Measurements from ENCODE around the gene AMELY.
A peak's percentile ranks its signal among the peaks of the same experiment; 100 is the strongest.
"Not testable (repeated sequence)": the region's sequence is repeated elsewhere in the genome, so short reads cannot be mapped to it uniquely, and the experiment has no call there.

Gene AMELY, protein sequence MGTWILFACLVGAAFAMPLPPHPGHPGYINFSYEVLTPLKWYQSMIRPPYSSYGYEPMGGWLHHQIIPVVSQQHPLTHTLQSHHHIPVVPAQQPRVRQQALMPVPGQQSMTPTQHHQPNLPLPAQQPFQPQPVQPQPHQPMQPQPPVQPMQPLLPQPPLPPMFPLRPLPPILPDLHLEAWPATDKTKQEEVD

GRCh38 chrY:6911253-6911881 lies at the start of gene AMELY:
TSS of gene AMELY (minus strand) at chrY:6911752. CDS start at chrY:6872608, 39,144 bp downstream.
- in situ Hi-C loops (cut with MboI; ENCODE audit: low pct_unique_long_range_greater_than_20kb, low sequenced_read_pairs): no loop called here
- DNase-seq: peak; percentile 56

DNA sequence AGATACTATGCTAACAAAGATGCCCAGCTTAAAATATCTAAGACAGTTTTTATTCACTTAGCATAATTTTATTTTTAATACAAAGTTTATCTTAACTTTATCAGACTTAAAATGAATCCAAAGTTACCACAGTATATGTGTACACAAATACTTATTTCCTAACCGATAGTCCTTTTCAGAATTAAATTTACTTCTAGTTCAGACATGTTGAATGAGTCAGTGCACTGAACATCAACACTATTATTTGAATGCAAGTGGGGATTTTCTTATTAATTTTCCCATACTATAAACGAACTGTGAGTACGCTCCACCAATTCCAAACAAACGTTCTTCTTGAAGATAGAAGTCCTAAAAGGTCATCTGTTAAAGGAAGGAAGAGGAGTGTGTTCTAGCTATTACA lies 38.4 kb upstream of the AMELY start:
- in situ Hi-C loops (cut with MboI; ENCODE audit: low pct_unique_long_range_greater_than_20kb, low sequenced_read_pairs): no loop called here
- no peak for DNase-seq

DNA sequence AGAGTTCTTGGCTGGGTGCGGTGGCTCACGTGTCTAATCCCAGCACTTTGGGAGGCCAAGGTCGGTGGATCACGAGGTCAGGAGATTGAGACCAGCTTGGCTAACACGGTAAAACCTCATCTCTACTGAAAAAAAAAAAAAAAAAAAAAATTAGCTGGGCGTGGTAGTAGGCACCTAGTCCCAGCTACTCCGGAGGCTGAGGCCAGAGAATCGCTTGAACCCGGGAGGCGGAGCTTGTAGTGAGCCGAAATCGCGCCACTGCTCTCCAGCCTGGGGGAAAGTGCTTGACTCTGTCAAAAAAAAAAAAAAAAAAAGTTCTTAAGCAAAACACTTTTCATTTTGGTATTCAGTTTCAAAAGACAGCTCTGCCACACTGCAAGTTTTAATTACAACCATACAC lies 36.8 kb upstream of the AMELY start:
- in situ Hi-C loops (cut with MboI; ENCODE audit: low pct_unique_long_range_greater_than_20kb, low sequenced_read_pairs): no loop called here
- DNase-seq: no peak

- peak; percentile 23 for DNase-seq
- in situ Hi-C loops (cut with MboI; ENCODE audit: low pct_unique_long_range_greater_than_20kb, low sequenced_read_pairs): no loop called here
Observed at GRCh38 chrY:6947695-6948094, 36.1 kb upstream of the AMELY start.

GRCh38 chrY:6935497-6935896 lies 23.9 kb upstream of the AMELY start:
- in situ Hi-C loops (cut with MboI; ENCODE audit: low pct_unique_long_range_greater_than_20kb, low sequenced_read_pairs): no loop called here
- no peak for DNase-seq

GRCh38 chrY:6931779-6932396 lies 20.3 kb upstream of the AMELY start:
- no peak for DNase-seq
- in situ Hi-C loops (cut with MboI; ENCODE audit: low pct_unique_long_range_greater_than_20kb, low sequenced_read_pairs): no loop called here

GRCh38 chrY:6929237-6929636 lies 17.7 kb upstream of the AMELY start:
- DNase-seq: no peak
- in situ Hi-C loops (cut with MboI; ENCODE audit: low pct_unique_long_range_greater_than_20kb, low sequenced_read_pairs): no loop called here

GRCh38 chrY:6928265-6928664 lies 16.7 kb upstream of the AMELY start:
- in situ Hi-C loops (cut with MboI; ENCODE audit: low pct_unique_long_range_greater_than_20kb, low sequenced_read_pairs): no loop called here
- DNase-seq: no peak

GRCh38 chrY:6921061-6921460 lies 9.5 kb upstream of the AMELY start:
- in situ Hi-C loops (cut with MboI; ENCODE audit: low pct_unique_long_range_greater_than_20kb, low sequenced_read_pairs): no loop called here
- no peak for DNase-seq

GRCh38 chrY:6913362-6913761 lies 1.8 kb upstream of the AMELY start:
- no peak for DNase-seq
- in situ Hi-C loops (cut with MboI; ENCODE audit: low pct_unique_long_range_greater_than_20kb, low sequenced_read_pairs): no loop called here

- DNase-seq: peak; percentile 89
- in situ Hi-C loops (cut with MboI; ENCODE audit: low pct_unique_long_range_greater_than_20kb, low sequenced_read_pairs): no loop called here
Observed at GRCh38 chrY:6910372-6911252, 940 bp downstream of the AMELY start, which contains the start of gene TBL1Y. TSS of gene TBL1Y (plus strand) at chrY:6910697. CDS start at chrY:7025085, 114,388 bp downstream.

- in situ Hi-C loops (cut with MboI; ENCODE audit: low pct_unique_long_range_greater_than_20kb, low sequenced_read_pairs): no loop called here
Observed at GRCh38 chrY:6909856-6910255, 1.7 kb downstream of the AMELY start.

DNA sequence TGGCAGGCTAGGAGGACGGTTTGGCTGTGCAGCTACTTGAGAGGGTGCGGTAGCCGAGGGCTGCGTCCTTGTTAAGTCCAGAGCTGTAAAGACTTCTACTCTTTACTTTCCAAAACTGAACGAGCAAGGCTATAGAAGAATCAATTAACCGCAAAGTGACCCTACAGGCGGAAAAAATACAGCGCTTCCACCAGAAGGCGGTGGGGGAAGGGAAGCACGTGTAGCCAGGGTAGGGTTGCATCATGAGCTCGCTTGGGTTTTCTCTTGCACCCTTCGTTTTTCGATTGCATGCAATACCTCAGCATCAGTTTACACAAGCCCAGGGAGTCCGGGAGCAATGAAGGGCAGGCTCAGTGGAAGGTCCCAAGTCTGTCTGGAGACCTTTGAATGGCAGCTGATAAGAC lies 2.4 kb downstream of the AMELY start:
- in situ Hi-C loops (cut with MboI; ENCODE audit: low pct_unique_long_range_greater_than_20kb, low sequenced_read_pairs): no loop called here
- DNase-seq: peak; percentile 94

More at GRCh38 chrY:6909856-6910255, 1.7 kb downstream of the AMELY start:
- peak; percentile 62 for DNase-seq

DNA sequence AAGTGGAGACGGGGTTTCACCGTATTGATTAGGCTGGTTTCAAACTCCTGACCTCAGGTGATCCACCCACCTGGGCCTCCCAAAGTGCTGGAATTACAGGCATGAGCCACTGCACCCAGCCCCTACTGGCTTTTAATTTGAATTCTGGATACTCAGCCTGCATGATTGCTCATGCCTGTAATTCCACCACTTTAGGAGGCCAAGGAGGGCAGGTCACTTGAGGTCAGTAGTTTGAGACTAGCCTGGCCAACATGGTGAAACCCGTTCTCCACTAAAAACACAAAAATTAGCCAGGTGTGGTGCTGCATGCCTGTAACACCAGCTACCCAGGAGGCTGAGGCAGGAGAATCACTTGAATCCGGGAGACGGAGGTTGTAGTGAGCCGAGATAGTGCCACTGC lies 3.5 kb downstream of the AMELY start:
- in situ Hi-C loops (cut with MboI; ENCODE audit: low pct_unique_long_range_greater_than_20kb, low sequenced_read_pairs); DNase-seq: not testable (repeated sequence)

DNA sequence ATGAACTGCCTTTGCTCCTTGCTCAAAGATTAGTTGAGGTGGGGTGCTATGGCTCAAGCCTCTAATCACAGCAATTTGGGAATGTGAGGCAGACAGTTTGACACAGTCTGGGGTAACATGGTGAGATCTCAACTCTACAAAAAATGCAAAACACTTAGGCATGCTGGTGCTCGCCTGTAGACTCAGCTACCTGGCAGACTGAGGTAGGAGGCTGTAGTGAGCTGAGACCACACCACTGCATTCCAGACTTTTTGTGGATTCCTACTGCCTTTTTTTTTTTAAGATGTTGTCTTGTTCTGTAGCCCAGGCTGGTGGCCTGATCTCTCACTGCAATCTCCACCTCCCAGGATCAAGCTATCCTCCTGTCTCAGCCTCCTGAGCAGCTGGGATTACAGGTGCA lies 4.0 kb downstream of the AMELY start:
- in situ Hi-C loops (cut with MboI; ENCODE audit: low pct_unique_long_range_greater_than_20kb, low sequenced_read_pairs): no loop called here
- no peak for DNase-seq

DNA sequence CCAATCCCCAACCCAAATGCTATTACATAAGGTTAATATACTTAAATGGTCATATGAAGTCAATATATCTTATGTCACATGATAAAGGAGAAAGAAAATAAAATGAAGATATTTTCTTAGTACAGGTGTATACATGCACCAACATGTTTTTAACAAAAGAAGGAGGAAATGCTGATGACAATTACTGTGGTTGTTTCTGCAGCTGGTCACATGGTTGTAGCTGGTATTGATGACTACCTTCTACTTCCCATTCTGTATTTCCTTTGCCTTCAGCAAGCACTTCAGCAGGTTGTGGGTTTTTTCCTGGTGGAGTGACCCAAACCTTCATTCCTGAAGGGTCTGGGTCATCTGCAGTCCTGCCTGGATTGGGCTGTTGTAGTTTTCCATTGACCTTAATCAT lies 9.4 kb downstream of the AMELY start:
- DNase-seq: peak; percentile 15
- in situ Hi-C loops (cut with MboI; ENCODE audit: low pct_unique_long_range_greater_than_20kb, low sequenced_read_pairs): not testable (repeated sequence)

GRCh38 chrY:6895236-6895635 lies 16.3 kb downstream of the AMELY start:
- no peak for DNase-seq
- in situ Hi-C loops (cut with MboI; ENCODE audit: low pct_unique_long_range_greater_than_20kb, low sequenced_read_pairs): no loop called here

- in situ Hi-C loops (cut with MboI; ENCODE audit: low pct_unique_long_range_greater_than_20kb, low sequenced_read_pairs): no loop called here
- DNase-seq: no peak
Observed at GRCh38 chrY:6894496-6894895, 17.1 kb downstream of the AMELY start.

GRCh38 chrY:6849384-6849783 lies 62.2 kb downstream of the AMELY start:
- DNase-seq: no peak
- in situ Hi-C loops (cut with MboI; ENCODE audit: low pct_unique_long_range_greater_than_20kb, low sequenced_read_pairs): no loop called here

- in situ Hi-C loops (cut with MboI; ENCODE audit: low pct_unique_long_range_greater_than_20kb, low sequenced_read_pairs): not testable (repeated sequence)
Observed at GRCh38 chrY:6842650-6843049, 68.9 kb downstream of the AMELY start.

More at GRCh38 chrY:6842650-6843049, 68.9 kb downstream of the AMELY start:
- not testable (repeated sequence) for DNase-seq
